OCI-LY1 (cell line): Measurements from ENCODE around the gene ADD1.

Source experiments
- H2AFZ ChIP-seq: fragments of 200-600 bp; sonication (generic), shearing (Covaris generic); 2 replicates; pipeline ENCODE4 v1.6.0; 2014; ENCODE audit warnings: antibody characterized with exemption, mild to moderate bottlenecking, low read length
- H3F3A ChIP-seq: fragments of 200-600 bp; sonication (generic), shearing (Covaris generic); 2 replicates; pipeline ENCODE4 v1.6.0; 2014; ENCODE audit warnings: mild to moderate bottlenecking, antibody characterized with exemption, low read length, moderate library complexity; ENCODE audit not compliant: insufficient read depth
- H3K27ac ChIP-seq: fragments of 200-600 bp; sonication (generic); 2 replicates; pipeline ENCODE4 v1.5.1; 2014; ENCODE audit warnings: low read length, mixed run types, mild to moderate bottlenecking, low read depth; ENCODE audit not compliant: poor library complexity, severe bottlenecking
- H3K27me3 ChIP-seq: fragments of 200-600 bp; sonication (generic); 2 replicates; pipeline ENCODE4 v1.6.0; 2014; ENCODE audit warnings: antibody characterized with exemption, mild to moderate bottlenecking, low read length, moderate library complexity; ENCODE audit not compliant: insufficient read depth
- H3K36me3 ChIP-seq: fragments of 200-600 bp; sonication (generic); 2 replicates; pipeline ENCODE4 v1.6.1; 2014; ENCODE audit warnings: mild to moderate bottlenecking, antibody characterized with exemption, low read length, moderate library complexity, mixed read lengths; ENCODE audit not compliant: insufficient read depth
- H3K4me1 ChIP-seq: fragments of 200-600 bp; sonication (generic); 2 replicates; pipeline ENCODE4 v1.5.1; 2014; ENCODE audit warnings: mild to moderate bottlenecking, low read length, moderate library complexity; ENCODE audit not compliant: insufficient read depth, severe bottlenecking
- H3K4me2 ChIP-seq: fragments of 200-600 bp; sonication (generic), shearing (Covaris generic); 2 replicates; pipeline ENCODE4 v1.6.1; 2014; ENCODE audit warnings: low read length
- H3K4me3 ChIP-seq: fragments of 200-600 bp; sonication (generic); 2 replicates; pipeline ENCODE4 v1.5.1; 2014; ENCODE audit warnings: low read length, low read depth, mild to moderate bottlenecking, mixed read lengths; ENCODE audit not compliant: poor library complexity, severe bottlenecking
- H3K79me2 ChIP-seq: fragments of 200-600 bp; shearing (Covaris generic); 2 replicates; pipeline ENCODE4 v1.6.1; 2016; ENCODE audit warnings: mixed run types, low read length, mixed read lengths; ENCODE audit not compliant: insufficient read depth
- H3K9ac ChIP-seq: fragments of 200-600 bp; sonication (generic), shearing (Covaris generic); 2 replicates; pipeline ENCODE4 v1.6.1; 2014; ENCODE audit warnings: mild to moderate bottlenecking, low read length, mixed read lengths
- H3K9me2 ChIP-seq: fragments of 200-600 bp; sonication (generic), shearing (Covaris generic); 2 replicates; pipeline ENCODE4 v1.6.1; 2014; ENCODE audit warnings: low read depth, mild to moderate bottlenecking, low read length, mixed read lengths
- H3K9me3 ChIP-seq: fragments of 200-600 bp; shearing (Covaris generic); 2 replicates; pipeline ENCODE4 v1.6.1; 2014; ENCODE audit warnings: low read length, mixed read lengths
- H4K20me1 ChIP-seq: fragments of 200-600 bp; sonication (generic), shearing (Covaris generic); 2 replicates; pipeline ENCODE4 v1.6.0; 2016; ENCODE audit warnings: mild to moderate bottlenecking, low read length; ENCODE audit not compliant: insufficient read depth
- CTCF ChIP-seq: fragments of 200-600 bp; sonication (generic), shearing (Covaris generic); IDR thresholded peaks from 2 replicates; pipeline ENCODE4 v1.5.1; 2017; ENCODE audit warnings: mild to moderate bottlenecking, antibody characterized with exemption, low read length, moderate library complexity, mixed read lengths
- EZH2 ChIP-seq: fragments of 200-600 bp; sonication (generic), shearing (Covaris generic); IDR thresholded peaks from 2 replicates; pipeline ENCODE4 v1.8.0; 2017; ENCODE audit warnings: borderline replicate concordance, mixed run types, mild to moderate bottlenecking, antibody characterized with exemption, low read length, moderate library complexity, mixed read lengths

Gene ADD1

GRCh38 chr4:2935762-2936743 lies 92.4 kb downstream of the ADD1 start:
- Histone ChIP-seq H3K4me2 (peak overlapping the region; percentile 78), H3K27ac (peak overlapping the region; percentile 76), H2AFZ (no peak overlapping the region), H3K9ac (peak overlapping the region; percentile 84), H3K79me2 (no peaks in the 10 kb centered on the region), H3K36me3 (peaks cover 46% of the 10 kb centered on the region), H3K9me3 (no peaks in the 10 kb centered on the region), H3F3A (0 out of 2 replicates have a peak, but pooled peaks cover 3% of the 10 kb centered on the region), H3K4me3 (peak overlapping the region; percentile 91), H3K4me1 (peaks cover 58% of the 10 kb centered on the region), H3K9me2 (no peaks in the 10 kb centered on the region), H3K27me3 (no peaks in the 10 kb centered on the region), H4K20me1 (no peaks in the 10 kb centered on the region)
- no peak for TF ChIP-seq CTCF
- no peak for TF ChIP-seq EZH2

GRCh38 chr4:2936773-2937145 lies 93.1 kb downstream of the ADD1 start:
- Histone ChIP-seq H4K20me1 (no peaks in the 10 kb centered on the region), H3K27ac (peak overlapping the region; percentile 76)

More at GRCh38 chr4:2936773-2937145, 93.1 kb downstream of the ADD1 start:
- Histone ChIP-seq H3K4me1 (peaks cover 51% of the 10 kb centered on the region), H3K4me2 (peak overlapping the region; percentile 78), H3K9me2 (no peaks in the 10 kb centered on the region), H3K79me2 (no peaks in the 10 kb centered on the region), H3F3A (0 out of 2 replicates have a peak, but pooled peaks cover 3% of the 10 kb centered on the region), H3K27me3 (no peaks in the 10 kb centered on the region), H2AFZ (no peak overlapping the region), H3K9me3 (no peaks in the 10 kb centered on the region), H3K36me3 (peaks cover 47% of the 10 kb centered on the region), H3K4me3 (peak overlapping the region; percentile 91), H3K9ac (peak overlapping the region; percentile 84; the same call in 1 of the 2 replicates)
- TF ChIP-seq CTCF (no peak), EZH2 (no peak)
